SJCRH30 (cell line): ENCODE data around the gene OR52E4. TPM values are rescaled to one million over a fixed set of nuclear protein-coding genes. Genes with fewer than 3 reads are reported as not detected.

ENCODE experiments used
- total RNA-seq: library from RNA; depleted of rRNA; stranded (reverse); fragments of >200 nt; shearing (Covaris generic); gene quantifications from 2 replicates; pipeline ENCODE4 v1.2.3, GENCODE V29; 2014; rRNA removed

Gene OR52E4
- total RNA-seq, 1 experiment from 2014 or later: not detected

Other genes with a start within 250 kb of the OR52E4 start
- gene TRIM5, start 195.6 kb upstream of the OR52E4 start, total RNA-seq: 10.2 and 10.5 TPM in 2 replicates
- gene TRIM22, start 190.8 kb upstream of the OR52E4 start, total RNA-seq: 0.30 and 0.65 TPM in 2 replicates
- gene OR56B1, start 144.2 kb upstream of the OR52E4 start, total RNA-seq: not detected in 2 replicates
- not detected in 2 replicates for gene OR52N4, start 126.4 kb upstream of the OR52E4 start, total RNA-seq
- not detected in 2 replicates for gene OR52N5, start 97.3 kb upstream of the OR52E4 start, total RNA-seq
- not detected in 2 replicates for gene OR52N1, start 89.4 kb upstream of the OR52E4 start, total RNA-seq
- not detected in 2 replicates for gene OR52N2, start 71.7 kb upstream of the OR52E4 start, total RNA-seq
- not detected in 2 replicates for gene OR52E6, start 38.7 kb upstream of the OR52E4 start, total RNA-seq
- not detected in 2 replicates for gene OR52E8, start 22.9 kb upstream of the OR52E4 start, total RNA-seq
- gene OR52E5, start 12.6 kb downstream of the OR52E4 start, total RNA-seq: not detected in 2 replicates
- gene OR56A3, start 61.6 kb downstream of the OR52E4 start, total RNA-seq: not detected in 2 replicates
- gene OR56A5, start 87.9 kb downstream of the OR52E4 start, total RNA-seq: not detected in 2 replicates
- gene OR52L1, start 106.4 kb downstream of the OR52E4 start, total RNA-seq: not detected in 2 replicates
- gene OR56A4, start 126.3 kb downstream of the OR52E4 start, total RNA-seq: not detected in 2 replicates
- not detected in 2 replicates for gene OR56A1, start 150.1 kb downstream of the OR52E4 start, total RNA-seq
- gene OR56B4, start 227.1 kb downstream of the OR52E4 start, total RNA-seq: not detected in 2 replicates